OCI-LY7 (cell line): ENCODE measurements around the gene PHF1. TPM values are rescaled to one million over a fixed set of nuclear protein-coding genes. Genes with fewer than 3 reads are reported as not detected.

Experiments used
- BruUV-seq: library from RNA; stranded (reverse); fragments of 400-500 nt; replicated peaks from 2 replicates; lab custom pipeline; 2021; lab: Mats Ljungman, UMichigan
- CTCF ChIA-PET: fragments of 300-600 bp; sonication (Branson Sonifier 250); formaldehyde crosslinking; loops from one replicate; lab custom pipeline; 2022; ENCODE audit warnings: antibody characterized with exemption; ENCODE audit not compliant: unreplicated experiment; lab: Charles Lee
- POLR2A ChIA-PET: fragments of 300-600 bp; sonication (Branson Sonifier 250); formaldehyde crosslinking; loops from one replicate; lab custom pipeline; 2022; ENCODE audit warnings: antibody characterized with exemption; lab: Charles Lee
- DNase-seq: peaks from one replicate; pipeline ENCODE4 v3.0.0-alpha.2; 2015; ENCODE audit warnings: low spot score
- H2AFZ ChIP-seq: fragments of 200-600 bp; sonication (generic), shearing (Covaris generic); 2 replicates; pipeline ENCODE4 v1.6.1; 2014; ENCODE audit warnings: mild to moderate bottlenecking, antibody characterized with exemption, low read length, moderate library complexity
- H3K27ac ChIP-seq: fragments of 200-600 bp; sonication (generic); 2 replicates; pipeline ENCODE4 v1.5.1; 2014; ENCODE audit warnings: mixed run types, low read depth, mild to moderate bottlenecking, moderate library complexity, low read length, inconsistent platforms; ENCODE audit not compliant: poor library complexity, severe bottlenecking
- H3K36me3 ChIP-seq: fragments of 200-600 bp; sonication (generic); 2 replicates; pipeline ENCODE4 v1.6.1; 2014; ENCODE audit warnings: mild to moderate bottlenecking, antibody characterized with exemption, low read length, moderate library complexity, mixed read lengths; ENCODE audit not compliant: insufficient read depth
- H3K4me1 ChIP-seq: fragments of 200-600 bp; sonication (generic); 2 replicates; pipeline ENCODE4 v1.5.1; 2014; ENCODE audit warnings: mild to moderate bottlenecking, low read length; ENCODE audit not compliant: insufficient read depth, poor library complexity, severe bottlenecking
- H3K4me2 ChIP-seq: fragments of 200-600 bp; sonication (generic); 2 replicates; pipeline ENCODE4 v1.6.1; 2014; ENCODE audit warnings: mild to moderate bottlenecking, low read length
- H3K4me3 ChIP-seq: fragments of 200-600 bp; sonication (generic); 2 replicates; pipeline ENCODE4 v1.5.1; 2014; ENCODE audit warnings: mild to moderate bottlenecking, low read depth, low read length; ENCODE audit not compliant: poor library complexity, severe bottlenecking
- H3K79me2 ChIP-seq: fragments of 200-600 bp; sonication (generic); 2 replicates; pipeline ENCODE4 v1.6.1; 2016; ENCODE audit warnings: low read depth, mild to moderate bottlenecking, low read length, moderate library complexity, mixed read lengths; ENCODE audit not compliant: insufficient read depth
- H3K9me2 ChIP-seq: fragments of 200-600 bp; sonication (generic); 2 replicates; pipeline ENCODE4 v1.6.1; 2016; ENCODE audit warnings: mild to moderate bottlenecking, low read length, mixed read lengths; ENCODE audit not compliant: insufficient read depth
- H3K9me3 ChIP-seq: fragments of 200-600 bp; sonication (generic); 2 replicates; pipeline ENCODE4 v1.6.1; 2014; ENCODE audit warnings: mild to moderate bottlenecking, mixed run types, low read length, mixed read lengths
- H4K20me1 ChIP-seq: fragments of 200-600 bp; sonication (generic); 2 replicates; pipeline ENCODE4 v1.6.1; 2014; ENCODE audit warnings: mild to moderate bottlenecking, antibody characterized with exemption, low read length, moderate library complexity, mixed read lengths; ENCODE audit not compliant: insufficient read depth
- EZH2phosphoT487 ChIP-seq: fragments of 200-600 bp; sonication (generic); IDR thresholded peaks from 2 replicates; pipeline ENCODE4 v1.6.1; 2018; ENCODE audit warnings: low read depth, borderline replicate concordance, mild to moderate bottlenecking, mixed run types, antibody characterized with exemption, low read length, moderate library complexity, mixed read lengths
- intact Hi-C: fragments of 100-400 bp; cut with micrococcal nuclease; formaldehyde crosslinking; loops from one replicate; pipeline ENCODE4 v1.10.0; 2022; ENCODE audit not compliant: unreplicated experiment
- total RNA-seq, 2 experiments: library from RNA; depleted of rRNA in 1 of 2; stranded (reverse); fragments of >200 nt in 1 of 2; shearing (Covaris generic) in 1 of 2; gene quantifications; 2 replicates each; pipeline ENCODE4 v1.2.3, GENCODE V29; 2014 to 2022
- TF ChIP-seq, protein P1 (sequence below): fragments of 200-600 bp; sonication (generic); conservative IDR thresholded peaks from 2 replicates; pipeline ENCODE4 v1.5.1; 2014; ENCODE audit warnings: mild to moderate bottlenecking, antibody characterized with exemption, low read length, moderate library complexity, mixed read lengths

The PHF1 gene
- total RNA-seq, 2 experiments from 2014 or later = 19.9 to 30.2 TPM

DNA sequence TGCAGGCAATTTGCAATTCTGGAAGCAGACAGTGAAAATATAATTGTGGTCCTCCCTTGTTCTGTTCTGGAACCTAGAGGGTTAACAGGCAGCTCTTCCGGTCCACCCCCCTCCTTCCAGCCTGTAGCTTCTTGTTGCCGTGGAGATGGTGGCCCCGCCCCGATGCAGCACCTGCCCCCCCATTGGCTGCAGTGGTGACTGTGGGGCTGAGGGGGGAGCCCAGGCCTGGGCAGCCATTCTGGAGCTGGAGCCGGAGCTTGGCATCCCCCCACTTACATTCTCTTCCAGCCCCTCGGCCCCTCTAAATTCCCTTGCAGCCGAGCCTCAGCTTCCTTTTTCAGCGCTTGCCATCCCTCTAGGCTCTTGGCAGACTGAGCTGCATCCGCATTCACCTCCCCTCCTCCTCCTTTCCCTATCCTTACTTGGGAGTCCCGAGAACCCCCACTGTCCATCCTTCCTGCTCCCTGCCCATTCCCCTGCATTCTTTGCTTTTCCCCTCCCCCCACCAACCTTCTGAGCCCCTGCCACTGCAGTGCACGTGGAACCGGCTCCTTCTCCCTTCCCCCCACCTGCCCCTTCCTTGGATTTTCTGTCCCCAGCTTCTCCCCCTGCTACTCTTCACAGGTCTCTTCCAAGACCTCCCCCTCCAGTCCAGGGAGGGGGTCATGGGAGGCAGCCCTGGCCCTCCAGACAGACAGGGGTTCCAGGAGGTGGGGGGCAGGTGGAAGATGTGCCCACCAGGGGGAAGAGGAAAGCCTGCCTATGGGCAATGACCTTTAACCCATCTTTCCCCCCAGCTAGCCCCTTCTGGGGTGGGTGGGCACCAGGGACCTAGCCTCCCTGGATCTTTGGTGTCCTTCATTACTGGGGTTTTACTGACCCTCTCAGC, 20.4 kb downstream of the PHF1 start:
- peak overlapping the region; percentile 64 for H3K27ac ChIP-seq
- intact Hi-C loops = loop anchor here (1.0 kb wide), 2 partner anchors 13 to 23 kb away; partner anchors contain the start of genes CUTA and ZBTB9
- peak overlapping the region; percentile 98 for H3K4me2 ChIP-seq
- H2AFZ ChIP-seq = no peak overlapping the region
- ChIA-PET POLR2A (interaction anchor here (0.6 to 1.7 kb wide), 10 partner anchors 9 to 181 kb away, joined by 3 to 8 read pairs (median 4); partner anchors contain the start of genes CUTA, RPS18, SYNGAP1 and VPS52), CTCF (interaction anchor here (0.6 to 1.2 kb wide), 5 partner anchors 12 to 148 kb away, joined by 3 to 14 read pairs (median 3); partner anchors contain the start of gene ZBTB9)
- peaks cover 5% of the 10 kb centered on the region; the same call in 1 of the 2 replicates for H3K79me2 ChIP-seq
- no peaks in the 10 kb centered on the region for H3K9me3 ChIP-seq
- peaks cover 13% of the 10 kb centered on the region; the same call in 1 of the 2 replicates for H3K36me3 ChIP-seq
- TF ChIP-seq EZH2phosphoT487 = no peak
- TF ChIP-seq, protein P1, sequence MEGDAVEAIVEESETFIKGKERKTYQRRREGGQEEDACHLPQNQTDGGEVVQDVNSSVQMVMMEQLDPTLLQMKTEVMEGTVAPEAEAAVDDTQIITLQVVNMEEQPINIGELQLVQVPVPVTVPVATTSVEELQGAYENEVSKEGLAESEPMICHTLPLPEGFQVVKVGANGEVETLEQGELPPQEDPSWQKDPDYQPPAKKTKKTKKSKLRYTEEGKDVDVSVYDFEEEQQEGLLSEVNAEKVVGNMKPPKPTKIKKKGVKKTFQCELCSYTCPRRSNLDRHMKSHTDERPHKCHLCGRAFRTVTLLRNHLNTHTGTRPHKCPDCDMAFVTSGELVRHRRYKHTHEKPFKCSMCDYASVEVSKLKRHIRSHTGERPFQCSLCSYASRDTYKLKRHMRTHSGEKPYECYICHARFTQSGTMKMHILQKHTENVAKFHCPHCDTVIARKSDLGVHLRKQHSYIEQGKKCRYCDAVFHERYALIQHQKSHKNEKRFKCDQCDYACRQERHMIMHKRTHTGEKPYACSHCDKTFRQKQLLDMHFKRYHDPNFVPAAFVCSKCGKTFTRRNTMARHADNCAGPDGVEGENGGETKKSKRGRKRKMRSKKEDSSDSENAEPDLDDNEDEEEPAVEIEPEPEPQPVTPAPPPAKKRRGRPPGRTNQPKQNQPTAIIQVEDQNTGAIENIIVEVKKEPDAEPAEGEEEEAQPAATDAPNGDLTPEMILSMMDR = 0 out of 2 replicates have a peak, but pooled peaks have one; percentile 19
- no peaks in the 10 kb centered on the region for H3K9me2 ChIP-seq
- H3K4me3 ChIP-seq = peak overlapping the region; percentile 68
- peaks cover 65% of the 10 kb centered on the region for H3K4me1 ChIP-seq
- TSS peak; percentile 86 for BruUV-seq
- peak; percentile 89 for DNase-seq
- H4K20me1 ChIP-seq = no peaks in the 10 kb centered on the region

- Histone ChIP-seq H3K79me2 (peaks cover 5% of the 10 kb centered on the region; the same call in 1 of the 2 replicates), H2AFZ (no peak overlapping the region), H4K20me1 (no peaks in the 10 kb centered on the region), H3K4me1 (peaks cover 59% of the 10 kb centered on the region), H3K27ac (peak overlapping the region; percentile 64), H3K4me2 (peak overlapping the region; percentile 98), H3K9me3 (no peaks in the 10 kb centered on the region), H3K36me3 (peaks cover 20% of the 10 kb centered on the region), H3K4me3 (peak overlapping the region; percentile 68), H3K9me2 (no peaks in the 10 kb centered on the region)
- ChIA-PET POLR2A (interaction anchor here (1.6 to 1.7 kb wide), 2 partner anchors 13 to 14 kb away, joined by 4 to 5 read pairs; partner anchors contain the start of genes CUTA and SYNGAP1), CTCF (interaction anchor here (0.6 to 1.2 kb wide), 2 partner anchors 18 to 147 kb away, joined by 3 read pairs; no protein-coding TSS in a partner anchor)
- intact Hi-C loops = loop anchor here (1.0 kb wide), 2 partner anchors 14 to 22 kb away; partner anchors contain the start of genes CUTA and ZBTB9
- DNase-seq = peak; percentile 81
- no TSS peak for BruUV-seq
- TF ChIP-seq EZH2phosphoT487 = no peak
- TF ChIP-seq, protein P1 = no peak
These were observed 21.2 kb downstream of the PHF1 start for GRCh38 chr6:33431880-33432541.
